ENCODE measurements around the gene SIGLEC11. TPM values are rescaled to one million over a fixed set of nuclear protein-coding genes. Genes with fewer than 3 reads are reported as not detected.

SIGLEC11 gene
- total RNA-seq, 3 donors from 2014 or later (not counting 1 experiment from before 2014, with no cell fraction given), result 0.40 to 0.75 TPM; not detected in 1

GRCh38 chr19:50000038-50000840 is 39.3 kb upstream of the SIGLEC11 start:
- Histone ChIP-seq H3K27me3 (ENCODE audit: control insufficient read depth, insufficient read depth, low read length) (no peaks in the 10 kb centered on the region), H3K4me1 (ENCODE audit: control insufficient read depth, insufficient read depth, low read length) (peaks cover 44% of the 10 kb centered on the region), H3K27ac (ENCODE audit: low read length) (no peak overlapping the region), H3K9me3 (ENCODE audit: control insufficient read depth, insufficient read depth, low read length) (no peaks in the 10 kb centered on the region), H3K36me3 (ENCODE audit: control insufficient read depth, insufficient read depth, low read length) (peaks cover 51% of the 10 kb centered on the region), H3K4me3 (ENCODE audit: low read length) (no peak overlapping the region)
- intact Hi-C loops (cut with micrococcal nuclease), result no loop called here
- TF ChIP-seq CTCF (IDR thresholded peaks at IDR 0.05), result no peak
- no peak overlapping the region for H3K4me3 Mint-ChIP-seq
- WGBS (ENCODE audit: insufficient coverage), result 89% methylated on average over 20 of the region's 20 CpGs
- H3K4me1 Mint-ChIP-seq, result peaks cover 49 to 53% of the 10 kb centered on the region in 2 donors
- no peaks in the 10 kb centered on the region for H3K9me3 Mint-ChIP-seq
- no peak for DNase-seq
- ATAC-seq, result no peak
- H3K27me3 Mint-ChIP-seq (ENCODE audit: low read depth in 2 of 2), result no peaks in the 10 kb centered on the region
- H3K27ac Mint-ChIP-seq, result no peak overlapping the region
- H3K36me3 Mint-ChIP-seq, result no peaks in the 10 kb centered on the region

- no peaks in the 10 kb centered on the region for H3K27me3 ChIP-seq (ENCODE audit: control insufficient read depth, insufficient read depth, low read length)
- Mint-ChIP-seq H3K27me3 (ENCODE audit: low read depth in 2 of 2) (no peaks in the 10 kb centered on the region), H3K4me1 (peaks cover 42 to 47% of the 10 kb centered on the region in 2 donors), H3K4me3 (no peak overlapping the region), H3K27ac (no peak overlapping the region), H3K9me3 (no peaks in the 10 kb centered on the region), H3K36me3 (no peaks in the 10 kb centered on the region)
- peaks cover 57% of the 10 kb centered on the region for H3K36me3 ChIP-seq (ENCODE audit: control insufficient read depth, insufficient read depth, low read length)
- WGBS (ENCODE audit: insufficient coverage), result 94% methylated on average over 6 of the region's 6 CpGs
- no peak for TF ChIP-seq CTCF (IDR thresholded peaks at IDR 0.05)
- DNase-seq, result no peak
- intact Hi-C loops (cut with micrococcal nuclease), result no loop called here
- H3K9me3 ChIP-seq (ENCODE audit: control insufficient read depth, insufficient read depth, low read length), result no peaks in the 10 kb centered on the region
- H3K4me1 ChIP-seq (ENCODE audit: control insufficient read depth, insufficient read depth, low read length), result peaks cover 37% of the 10 kb centered on the region
- ATAC-seq, result no peak
- no peak overlapping the region for H3K27ac ChIP-seq (ENCODE audit: low read length)
- H3K4me3 ChIP-seq (ENCODE audit: low read length), result no peak overlapping the region
These were observed 38.5 kb upstream of the SIGLEC11 start for GRCh38 chr19:49999371-50000010.

DNA sequence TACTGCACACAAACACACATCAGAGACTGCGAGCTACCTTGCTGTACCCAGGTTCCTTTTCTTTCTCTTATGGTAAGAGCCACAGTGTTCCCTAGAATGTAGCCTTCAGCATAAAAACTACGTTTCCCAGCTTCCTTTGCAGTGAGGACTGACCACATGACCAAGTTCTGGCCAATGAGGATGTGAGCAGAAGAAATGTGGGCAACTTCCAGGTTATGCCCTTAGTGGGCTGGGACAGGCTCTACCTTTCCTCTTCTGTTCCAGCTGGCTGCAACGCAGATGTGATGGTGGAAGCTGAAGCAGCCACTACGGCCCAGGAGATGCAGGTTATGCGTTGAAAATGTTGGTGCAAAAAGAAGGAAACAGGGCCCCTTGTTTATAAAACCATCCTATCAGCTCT is 36.7 kb upstream of the SIGLEC11 start:
- TF ChIP-seq CTCF (IDR thresholded peaks at IDR 0.05), result no peak
- Histone ChIP-seq H3K9me3 (ENCODE audit: control insufficient read depth, insufficient read depth, low read length) (no peaks in the 10 kb centered on the region), H3K4me3 (ENCODE audit: low read length) (no peak overlapping the region), H3K36me3 (ENCODE audit: control insufficient read depth, insufficient read depth, low read length) (peaks cover 69% of the 10 kb centered on the region), H3K4me1 (ENCODE audit: control insufficient read depth, insufficient read depth, low read length) (peaks cover 19% of the 10 kb centered on the region), H3K27me3 (ENCODE audit: control insufficient read depth, insufficient read depth, low read length) (no peaks in the 10 kb centered on the region), H3K27ac (ENCODE audit: low read length) (no peak overlapping the region)
- DNase-seq, result peak in 1 of 2 donors; percentile 54
- Mint-ChIP-seq H3K36me3 (no peaks in the 10 kb centered on the region), H3K4me3 (no peak overlapping the region), H3K27ac (no peak overlapping the region), H3K4me1 (peaks cover 24 to 29% of the 10 kb centered on the region in 2 donors), H3K9me3 (no peaks in the 10 kb centered on the region), H3K27me3 (ENCODE audit: low read depth in 2 of 2) (no peaks in the 10 kb centered on the region)
- intact Hi-C loops (cut with micrococcal nuclease), result no loop called here
- WGBS (ENCODE audit: insufficient coverage), result 96% methylated on average over 4 of the region's 5 CpGs
- ATAC-seq, result peak in 2 of 3 donors; percentile 61 to 67
